HEK293 (cell line): ENCODE data around the gene NPIPB2.

Experiments
- CTCF ChIA-PET: fragments of 350-600 bp; formaldehyde crosslinking; extraction: SDS; loops from one replicate; lab custom pipeline; 2021; ENCODE audit warnings: antibody characterized with exemption; lab: Yijun Ruan, JAX
- POLR2A ChIA-PET: fragments of 300-600 bp; formaldehyde crosslinking; extraction: SDS; loops from one replicate; lab custom pipeline; 2020; ENCODE audit warnings: antibody characterized with exemption, inconsistent platforms; lab: Yijun Ruan, JAX
- H3K27ac ChIP-seq: fragments of 200-500 bp; sonication (Bioruptor generic); 2 replicates; pipeline ENCODE4 v1.5.1; 2014; ENCODE audit warnings: low read depth, low read length, control low read depth, inconsistent platforms; ENCODE audit errors: extremely low read depth
- H3K36me3 ChIP-seq, 2 experiments: fragments of 200-500 bp in 1 of 2; sonication (Bioruptor generic) in 1 of 2; 1 replicate in 1 of 2; 2 replicates in 1 of 2; pipeline ENCODE4 v1.5.1; 2014 to 2017; ENCODE audit warnings: inconsistent platforms in 2 of 2, low read length in 2 of 2; ENCODE audit not compliant: control insufficient read depth in 2 of 2, insufficient read depth in 1 of 2
- H3K4me1 ChIP-seq: fragments of 200-500 bp; sonication (Bioruptor generic); 2 replicates; pipeline ENCODE4 v1.5.1; 2014; ENCODE audit warnings: mild to moderate bottlenecking, low read length, inconsistent platforms; ENCODE audit not compliant: control insufficient read depth, insufficient read depth
- H3K4me3 ChIP-seq: 2 replicates; pipeline ENCODE4 v1.5.1; 2011; ENCODE audit warnings: low read depth, mild to moderate bottlenecking, control low read depth, low read length, moderate library complexity
- H3K9me3 ChIP-seq: fragments of 200-500 bp; sonication (Bioruptor generic); 2 replicates; pipeline ENCODE4 v1.5.1; 2014; ENCODE audit warnings: low read depth, low read length, inconsistent platforms; ENCODE audit not compliant: control insufficient read depth, insufficient read depth
- EGR2 ChIP-seq: fragments of 450-650 bp; formaldehyde crosslinking; IDR thresholded peaks from 2 replicates; pipeline ENCODE4 v1.5.1; 2016; ENCODE audit warnings: low read depth, missing biosample characterization, missing genetic modification characterization
- GLIS1 ChIP-seq: fragments of 450-650 bp; formaldehyde crosslinking; IDR thresholded peaks from 2 replicates; pipeline ENCODE4 v1.5.1; 2016; ENCODE audit warnings: missing biosample characterization, missing genetic modification characterization
- KLF1 ChIP-seq: fragments of 450-650 bp; formaldehyde crosslinking; IDR thresholded peaks from 2 replicates; pipeline ENCODE4 v1.5.1; 2016; ENCODE audit warnings: missing biosample characterization, missing genetic modification characterization
- OSR2 ChIP-seq: fragments of 450-650 bp; formaldehyde crosslinking; IDR thresholded peaks from 2 replicates; pipeline ENCODE4 v1.5.1; 2016; ENCODE audit warnings: missing biosample characterization, missing genetic modification characterization
- SCRT2 ChIP-seq: fragments of 450-650 bp; formaldehyde crosslinking; IDR thresholded peaks from 2 replicates; pipeline ENCODE4 v1.5.1; 2016; ENCODE audit warnings: missing biosample characterization, missing genetic modification characterization
- TSHZ1 ChIP-seq: fragments of 450-650 bp; formaldehyde crosslinking; IDR thresholded peaks from 2 replicates; pipeline ENCODE4 v1.5.1; 2016; ENCODE audit warnings: missing biosample characterization, missing genetic modification characterization, borderline replicate concordance
- ZBTB1 ChIP-seq: fragments of 450-650 bp; formaldehyde crosslinking; IDR thresholded peaks from 2 replicates; pipeline ENCODE4 v1.5.1; 2016; ENCODE audit warnings: missing biosample characterization, missing genetic modification characterization
- ZBTB7A ChIP-seq: fragments of 450-650 bp; formaldehyde crosslinking; IDR thresholded peaks from 2 replicates; pipeline ENCODE4 v1.5.1; 2016; ENCODE audit warnings: low read depth, missing biosample characterization, missing genetic modification characterization
- ZFP69B ChIP-seq: fragments of 450-650 bp; formaldehyde crosslinking; IDR thresholded peaks from 2 replicates; pipeline ENCODE4 v1.5.1; 2016; ENCODE audit warnings: missing biosample characterization, missing genetic modification characterization
- ZNF184 ChIP-seq: fragments of 450-650 bp; IDR thresholded peaks from 2 replicates; pipeline ENCODE4 v1.5.1; 2018; ENCODE audit warnings: missing biosample characterization, mild to moderate bottlenecking, missing genetic modification characterization
- ZNF214 ChIP-seq: fragments of 450-650 bp; formaldehyde crosslinking; IDR thresholded peaks from 2 replicates; pipeline ENCODE4 v1.5.1; 2017; ENCODE audit warnings: missing biosample characterization, mild to moderate bottlenecking, missing genetic modification characterization, borderline replicate concordance
- ZNF239 ChIP-seq: fragments of 450-650 bp; formaldehyde crosslinking; IDR thresholded peaks from 2 replicates; pipeline ENCODE4 v1.5.1; 2016; ENCODE audit warnings: missing biosample characterization, missing genetic modification characterization
- ZNF24 ChIP-seq: fragments of 450-650 bp; formaldehyde crosslinking; IDR thresholded peaks from 2 replicates; pipeline ENCODE4 v1.5.1; 2016; ENCODE audit warnings: missing biosample characterization, missing genetic modification characterization
- ZNF248 ChIP-seq: fragments of 450-650 bp; formaldehyde crosslinking; IDR thresholded peaks from 2 replicates; pipeline ENCODE4 v1.5.1; 2017; ENCODE audit warnings: missing biosample characterization, missing genetic modification characterization
- ZNF394 ChIP-seq: fragments of 450-650 bp; formaldehyde crosslinking; IDR thresholded peaks from 2 replicates; pipeline ENCODE4 v1.5.1; 2016; ENCODE audit warnings: missing biosample characterization, missing genetic modification characterization, mild to moderate bottlenecking, moderate library complexity, borderline replicate concordance
- ZNF404 ChIP-seq: fragments of 450-650 bp; formaldehyde crosslinking; IDR thresholded peaks from 2 replicates; pipeline ENCODE4 v1.5.1; 2017; ENCODE audit warnings: missing biosample characterization, missing genetic modification characterization
- ZNF426 ChIP-seq: fragments of 450-650 bp; formaldehyde crosslinking; IDR thresholded peaks from 2 replicates; pipeline ENCODE4 v1.5.1; 2017; ENCODE audit warnings: missing biosample characterization, missing genetic modification characterization, mild to moderate bottlenecking, inconsistent platforms, moderate library complexity
- ZNF433 ChIP-seq: fragments of 450-650 bp; formaldehyde crosslinking; IDR thresholded peaks from 2 replicates; pipeline ENCODE4 v1.5.1; 2016; ENCODE audit warnings: missing biosample characterization, missing genetic modification characterization, low read depth
- ZNF48 ChIP-seq: fragments of 450-650 bp; formaldehyde crosslinking; IDR thresholded peaks from 2 replicates; pipeline ENCODE4 v1.5.1; 2016; ENCODE audit warnings: missing biosample characterization, missing genetic modification characterization
- ZNF513 ChIP-seq: fragments of 450-650 bp; IDR thresholded peaks from 2 replicates; pipeline ENCODE4 v1.5.1; 2018; ENCODE audit warnings: missing biosample characterization, missing genetic modification characterization
- ZNF548 ChIP-seq: fragments of 450-650 bp; formaldehyde crosslinking; IDR thresholded peaks from 2 replicates; pipeline ENCODE4 v1.5.1; 2016; ENCODE audit warnings: missing biosample characterization, missing genetic modification characterization
- ZNF600 ChIP-seq: fragments of 450-650 bp; formaldehyde crosslinking; IDR thresholded peaks from 2 replicates; pipeline ENCODE4 v1.5.1; 2016; ENCODE audit warnings: missing biosample characterization, missing genetic modification characterization
- ZNF624 ChIP-seq: fragments of 450-650 bp; formaldehyde crosslinking; IDR thresholded peaks from 2 replicates; pipeline ENCODE4 v1.5.1; 2017; ENCODE audit warnings: missing biosample characterization, missing genetic modification characterization
- ZNF776 ChIP-seq: fragments of 450-650 bp; formaldehyde crosslinking; IDR thresholded peaks from 2 replicates; pipeline ENCODE4 v1.5.0; 2017; ENCODE audit warnings: missing biosample characterization, missing genetic modification characterization, borderline replicate concordance
- ZNF837 ChIP-seq: fragments of 450-650 bp; formaldehyde crosslinking; IDR thresholded peaks from 2 replicates; pipeline ENCODE4 v1.5.1; 2016; ENCODE audit warnings: missing biosample characterization, missing genetic modification characterization
- TF ChIP-seq, protein P1 (sequence below): fragments of 450-650 bp; formaldehyde crosslinking; IDR thresholded peaks from 2 replicates; pipeline ENCODE4 v1.5.1; 2016; ENCODE audit warnings: missing biosample characterization, missing genetic modification characterization, low read depth

NPIPB2 gene

GRCh38 chr16:11896486-11897176, 45.2 kb downstream of the NPIPB2 start:
- Histone ChIP-seq H3K4me3 (no peak overlapping the region), H3K27ac (no peak overlapping the region), H3K36me3 (peaks cover 36 to 60% of the 10 kb centered on the region in 2 experiments; a peak in 2 of 3 replicates), H3K9me3 (no peaks in the 10 kb centered on the region), H3K4me1 (peaks cover 3% of the 10 kb centered on the region; the same call in 1 of the 2 replicates)
- ChIA-PET CTCF (interaction anchor here (0.7 kb wide), 3 partner anchors 63 to 946 kb away, joined by 3 to 4 read pairs (median 4); no protein-coding TSS in a partner anchor), POLR2A (interaction anchor here (0.6 kb wide), 1 partner anchor 30 kb away, joined by 4 read pairs; no protein-coding TSS in a partner anchor)
- no peak for TF ChIP-seq ZNF426 (tag by site-specific recombination)
- TF ChIP-seq ZBTB1 (tag by site-specific recombination), result no peak
- TF ChIP-seq, protein P1, sequence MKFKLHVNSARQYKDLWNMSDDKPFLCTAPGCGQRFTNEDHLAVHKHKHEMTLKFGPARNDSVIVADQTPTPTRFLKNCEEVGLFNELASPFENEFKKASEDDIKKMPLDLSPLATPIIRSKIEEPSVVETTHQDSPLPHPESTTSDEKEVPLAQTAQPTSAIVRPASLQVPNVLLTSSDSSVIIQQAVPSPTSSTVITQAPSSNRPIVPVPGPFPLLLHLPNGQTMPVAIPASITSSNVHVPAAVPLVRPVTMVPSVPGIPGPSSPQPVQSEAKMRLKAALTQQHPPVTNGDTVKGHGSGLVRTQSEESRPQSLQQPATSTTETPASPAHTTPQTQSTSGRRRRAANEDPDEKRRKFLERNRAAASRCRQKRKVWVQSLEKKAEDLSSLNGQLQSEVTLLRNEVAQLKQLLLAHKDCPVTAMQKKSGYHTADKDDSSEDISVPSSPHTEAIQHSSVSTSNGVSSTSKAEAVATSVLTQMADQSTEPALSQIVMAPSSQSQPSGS (tag by site-specific recombination), result no peak

DNA sequence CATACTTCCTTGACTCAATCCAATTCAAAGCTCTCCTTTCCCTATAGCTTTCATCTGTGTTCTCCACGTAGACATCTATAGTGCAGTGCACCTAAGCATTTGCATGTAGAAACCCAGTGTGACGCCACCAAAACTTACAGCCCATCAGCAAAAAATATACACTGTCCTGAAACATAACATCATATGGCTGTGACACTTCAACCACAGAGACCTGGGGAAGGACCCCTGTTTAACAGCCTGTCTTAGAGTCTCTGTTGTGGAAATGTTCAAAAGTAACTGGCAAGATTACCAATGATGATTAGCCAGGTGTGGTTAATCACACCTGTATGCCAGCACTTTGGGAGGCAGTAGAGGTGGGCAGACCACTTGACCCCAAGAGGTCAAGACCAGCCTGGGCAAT, 48.3 kb downstream of the NPIPB2 start:
- no peak overlapping the region for H3K4me3 ChIP-seq
- no peaks in the 10 kb centered on the region for H3K9me3 ChIP-seq
- no peak overlapping the region for H3K27ac ChIP-seq
- ChIA-PET POLR2A (no interaction called here), CTCF (no interaction called here)
- peaks cover 3% of the 10 kb centered on the region; the same call in 1 of the 2 replicates for H3K4me1 ChIP-seq
- TF ChIP-seq GLIS1 (tag by site-specific recombination), result no peak
- no peak for TF ChIP-seq SCRT2 (tag by site-specific recombination)
- TF ChIP-seq KLF1 (tag by site-specific recombination), result no peak
- TF ChIP-seq ZNF433 (tag by site-specific recombination), result no peak
- no peak for TF ChIP-seq ZNF239 (tag by site-specific recombination)
- no peak for TF ChIP-seq EGR2 (tag by site-specific recombination)
- no peak for TF ChIP-seq ZNF248 (tag by site-specific recombination)
- TF ChIP-seq ZFP69B (tag by site-specific recombination), result no peak
- no peak for TF ChIP-seq ZNF776 (tag by site-specific recombination)
- no peak for TF ChIP-seq ZNF548 (tag by site-specific recombination)
- TF ChIP-seq ZNF48, result no peak
- TF ChIP-seq ZNF404 (tag by site-specific recombination), result no peak
- TF ChIP-seq TSHZ1 (tag by site-specific recombination), result no peak
- no peak for TF ChIP-seq ZNF214 (tag by site-specific recombination)
- TF ChIP-seq, all 188 proteins: peak for 0
- H3K36me3 ChIP-seq, result peaks cover 53 to 72% of the 10 kb centered on the region in 2 experiments

DNA sequence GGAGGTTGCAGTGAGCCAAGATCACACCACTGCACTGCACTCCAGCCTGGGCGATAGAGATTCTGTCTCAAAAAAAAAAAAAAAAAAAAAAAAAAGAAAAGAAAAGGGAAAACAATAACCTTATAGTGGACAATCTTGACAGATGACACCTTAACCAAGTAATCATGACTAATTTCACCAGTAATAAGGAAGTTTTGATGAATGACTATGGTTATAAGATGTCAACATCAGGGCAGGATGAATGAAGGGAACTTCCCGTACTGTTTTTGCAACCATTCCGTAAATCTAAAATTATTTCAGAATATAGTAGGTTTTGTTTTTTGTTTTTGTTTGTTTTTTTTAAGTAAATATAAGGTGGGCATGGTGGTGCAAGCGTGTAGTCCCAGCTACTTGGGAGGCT, 49.1 kb downstream of the NPIPB2 start:
- H3K4me1 ChIP-seq, result peaks cover 3% of the 10 kb centered on the region; the same call in 1 of the 2 replicates
- ChIA-PET CTCF (no interaction called here), POLR2A (no interaction called here)
- peaks cover 53 to 72% of the 10 kb centered on the region in 2 experiments for H3K36me3 ChIP-seq
- H3K4me3 ChIP-seq, result no peak overlapping the region
- no peaks in the 10 kb centered on the region for H3K9me3 ChIP-seq
- no peak overlapping the region for H3K27ac ChIP-seq
- TF ChIP-seq OSR2 (no peak), ZNF600 (tag by site-specific recombination) (no peak), SCRT2 (tag by site-specific recombination) (no peak), ZFP69B (tag by site-specific recombination) (no peak), ZNF513 (no peak), ZNF24 (tag by site-specific recombination) (no peak), ZNF394 (tag by site-specific recombination) (no peak), ZBTB7A (tag by site-specific recombination) (no peak), ZNF184 (tag by site-specific recombination) (no peak), ZNF624 (no peak), ZNF837 (tag by site-specific recombination) (no peak)
